Islet precursor cell (in vitro differentiated cells): ENCODE results near the gene DOCK9.
"Not testable (repeated sequence)": the region's sequence is repeated elsewhere in the genome, so short reads cannot be mapped to it uniquely, and the experiment has no call there.

Experiments used
- DNase-seq: peaks from one replicate; pipeline ENCODE4 v3.0.0-alpha.2; 2018

The DOCK9 gene

GRCh38 chr13:98915981-98916380, 61.9 kb downstream of the DOCK9 start:
- no peak for DNase-seq

GRCh38 chr13:98915563-98915962, 62.3 kb downstream of the DOCK9 start:
- no peak for DNase-seq

- no peak for DNase-seq
Observed at GRCh38 chr13:98913741-98914140, 64.1 kb downstream of the DOCK9 start.

GRCh38 chr13:98912846-98913245, 65.0 kb downstream of the DOCK9 start:
- no peak for DNase-seq

GRCh38 chr13:98910501-98910951, 67.3 kb downstream of the DOCK9 start:
- DNase-seq: no peak

- peak; percentile 70 for DNase-seq
Observed at GRCh38 chr13:98909016-98909415, 68.8 kb downstream of the DOCK9 start.

GRCh38 chr13:98906746-98907502, 70.9 kb downstream of the DOCK9 start:
- DNase-seq: no peak

GRCh38 chr13:98905199-98905598, 72.7 kb downstream of the DOCK9 start:
- DNase-seq: no peak

GRCh38 chr13:98900442-98900841, 77.4 kb downstream of the DOCK9 start:
- DNase-seq: no peak

GRCh38 chr13:98897706-98898105, 80.2 kb downstream of the DOCK9 start:
- DNase-seq: no peak

GRCh38 chr13:98896868-98897144, 81.1 kb downstream of the DOCK9 start:
- no peak for DNase-seq

GRCh38 chr13:98896083-98896867, 81.6 kb downstream of the DOCK9 start:
- peak; percentile 68 for DNase-seq

- not testable (repeated sequence) for DNase-seq
Observed at GRCh38 chr13:98894814-98895213, 83.0 kb downstream of the DOCK9 start.

- DNase-seq: no peak
Observed at GRCh38 chr13:98893371-98893770, 84.5 kb downstream of the DOCK9 start.

- no peak for DNase-seq
Observed at GRCh38 chr13:98892821-98893220, 85.0 kb downstream of the DOCK9 start.

GRCh38 chr13:98892077-98892476, 85.8 kb downstream of the DOCK9 start:
- no peak for DNase-seq

GRCh38 chr13:98890925-98891324, 86.9 kb downstream of the DOCK9 start:
- peak; percentile 63 for DNase-seq

- DNase-seq: peak; percentile 83
Observed at GRCh38 chr13:98890186-98890585, 87.7 kb downstream of the DOCK9 start.

GRCh38 chr13:98889419-98890085, 88.3 kb downstream of the DOCK9 start:
- DNase-seq: no peak

GRCh38 chr13:98888890-98889279, 89.0 kb downstream of the DOCK9 start:
- no peak for DNase-seq

GRCh38 chr13:98888222-98888889, 89.5 kb downstream of the DOCK9 start:
- no peak for DNase-seq

- no peak for DNase-seq
Observed at GRCh38 chr13:98886587-98887230, 91.2 kb downstream of the DOCK9 start.

GRCh38 chr13:98885600-98885999, 92.3 kb downstream of the DOCK9 start:
- no peak for DNase-seq
